HCT116 (cell line): Measurements from ENCODE around the gene CAMK1D. TPM values are rescaled to one million over a fixed set of nuclear protein-coding genes. Genes with fewer than 3 reads are reported as not detected.

Source experiments
- ATAC-seq: fragments of 200-7000 bp; cut with Tn5 transposase; 2 replicates; pipeline ENCODE4 v1.9.1; 2020; ENCODE audit warnings: mild to moderate bottlenecking, moderate library complexity
- BruUV-seq: library from RNA; stranded (reverse); fragments of 400-500 nt; replicated peaks from 2 replicates; lab custom pipeline; 2021; lab: Mats Ljungman, UMichigan
- CTCF ChIA-PET: fragments of 300-600 bp; sonication (Branson Sonifier 250); formaldehyde crosslinking; loops from one replicate; lab custom pipeline; 2021; ENCODE audit warnings: antibody characterized with exemption; lab: Charles Lee
- POLR2A ChIA-PET: fragments of 300-600, 350-600 bp; sonication (Branson Sonifier 250); formaldehyde crosslinking; loops from one replicate; lab custom pipeline; 2021; ENCODE audit warnings: antibody characterized with exemption; lab: Charles Lee
- RAD21 ChIA-PET, 2 experiments: fragments of 300-600 bp; sonication (Branson Sonifier 250); formaldehyde crosslinking; loops; one replicate each; lab custom pipeline; 2023; ENCODE audit warnings: low total read pairs in 2 of 2; ENCODE audit not compliant: uncharacterized antibody in 2 of 2, unreplicated experiment in 2 of 2, low non-redundant PET in 1 of 2; lab: Charles Lee
- DNase-seq: peaks from one replicate; pipeline ENCODE4 v3.0.0-alpha.2; 2010; ENCODE audit warnings: low read depth, low spot score
- H2AFZ ChIP-seq: fragments of 200-600 bp; shearing (Covaris generic), sonication (generic); 2 replicates; pipeline ENCODE4 v1.6.1; 2017; ENCODE audit warnings: low read depth, mixed run types, mixed read lengths, antibody characterized with exemption, low read length; ENCODE audit not compliant: poor library complexity, severe bottlenecking
- H3K27ac ChIP-seq: 2 replicates; pipeline ENCODE4 v1.5.1; 2012; ENCODE audit warnings: low read depth, low read length
- H3K27me3 ChIP-seq: fragments of 200-600 bp; sonication (generic); 2 replicates; pipeline ENCODE4 v1.6.1; 2016; ENCODE audit warnings: mixed run types, low read length, mixed read lengths; ENCODE audit not compliant: insufficient read depth
- H3K36me3 ChIP-seq, 2 experiments: fragments of 200-500 bp in 1 of 2; fragments of 200-600 bp in 1 of 2; sonication (Bioruptor generic) in 1 of 2; sonication (generic) in 1 of 2; 2 replicates each; pipeline versions ENCODE4 v1.5.1 to v1.6.1; 2014 to 2016; ENCODE audit warnings: low read length in 2 of 2, inconsistent platforms in 1 of 2, mixed read lengths in 1 of 2, mixed run types in 1 of 2; ENCODE audit not compliant: insufficient read depth in 2 of 2, control insufficient read depth in 1 of 2
- H3K4me1 ChIP-seq, 2 experiments: fragments of 200-600 bp in 1 of 2; sonication (generic) in 1 of 2; 2 replicates each; pipeline versions ENCODE4 v1.5.1 to v1.6.1; 2012 to 2017; ENCODE audit warnings: low read length in 2 of 2, inconsistent platforms in 1 of 2, mild to moderate bottlenecking in 1 of 2, mixed read lengths in 1 of 2, mixed run types in 1 of 2, moderate library complexity in 1 of 2; ENCODE audit not compliant: insufficient read depth in 2 of 2, control insufficient read depth in 1 of 2
- H3K4me2 ChIP-seq: fragments of 200-600 bp; sonication (generic); 2 replicates; pipeline ENCODE4 v1.6.1; 2017; ENCODE audit warnings: mixed run types, low read length, mixed read lengths
- H3K4me3 ChIP-seq, 2 experiments: fragments of 200-600 bp in 1 of 2; sonication (generic) in 1 of 2; replicated peaks in 1 of 2; 2 replicates each; pipeline ENCODE4 v1.5.1; 2011 to 2016; ENCODE audit warnings: low read length in 2 of 2, control low read depth in 1 of 2, low read depth in 1 of 2, mild to moderate bottlenecking in 1 of 2, mixed read lengths in 1 of 2, mixed run types in 1 of 2
- H3K79me2 ChIP-seq: fragments of 200-600 bp; sonication (generic); 2 replicates; pipeline ENCODE4 v1.6.1; 2017; ENCODE audit warnings: mild to moderate bottlenecking, mixed run types, low read length, moderate library complexity, mixed read lengths; ENCODE audit not compliant: insufficient read depth
- H3K9ac ChIP-seq: fragments of 200-600 bp; sonication (generic); 2 replicates; pipeline ENCODE4 v1.6.1; 2016; ENCODE audit warnings: low read length, mixed read lengths
- H3K9me2 ChIP-seq: fragments of 200-600 bp; sonication (generic), shearing (Covaris generic); 2 replicates; pipeline ENCODE4 v1.6.1; 2017; ENCODE audit warnings: mixed run types, mild to moderate bottlenecking, moderate library complexity; ENCODE audit not compliant: insufficient read depth
- H3K9me3 ChIP-seq, 2 experiments: fragments of 200-500 bp in 1 of 2; fragments of 200-600 bp in 1 of 2; sonication (Bioruptor generic) in 1 of 2; sonication (generic) in 1 of 2; 2 replicates each; pipeline ENCODE4 v1.6.1; 2014 to 2017; ENCODE audit warnings: low read length in 2 of 2, mixed read lengths in 2 of 2, inconsistent platforms in 1 of 2, low read depth in 1 of 2, mild to moderate bottlenecking in 1 of 2, mixed run types in 1 of 2, moderate library complexity in 1 of 2; ENCODE audit not compliant: control insufficient read depth in 1 of 2, insufficient read depth in 1 of 2
- H4K20me1 ChIP-seq: fragments of 200-600 bp; sonication (generic), shearing (Covaris generic); 2 replicates; pipeline ENCODE4 v1.6.1; 2017; ENCODE audit warnings: mixed run types, mild to moderate bottlenecking, moderate library complexity; ENCODE audit not compliant: insufficient read depth
- ATF3 ChIP-seq: IDR thresholded peaks from 2 replicates; pipeline ENCODE4 v1.6.1; 2012
- CBX3 ChIP-seq: IDR thresholded peaks from 2 replicates; pipeline ENCODE4 v1.6.1; 2012; ENCODE audit warnings: low read depth
- CEBPB ChIP-seq: IDR thresholded peaks from 2 replicates; pipeline ENCODE4 v1.6.1; 2012; ENCODE audit warnings: low read depth
- CTCF ChIP-seq, 3 experiments: fragments of 200-600 bp in 1 of 3; sonication (generic) in 1 of 3; IDR thresholded peaks in 2 of 3; conservative IDR thresholded peaks in 1 of 3; 2 replicates each; pipeline ENCODE4 v1.5.1; 2012 to 2017; ENCODE audit warnings: low read depth in 2 of 3, low read length in 2 of 3, antibody characterized with exemption in 1 of 3, borderline replicate concordance in 1 of 3, control low read depth in 1 of 3, mild to moderate bottlenecking in 1 of 3, mixed read lengths in 1 of 3, mixed run types in 1 of 3, moderate library complexity in 1 of 3; ENCODE audit not compliant: insufficient read depth in 1 of 3
- EGR1 ChIP-seq: IDR thresholded peaks from 2 replicates; pipeline ENCODE4 v1.6.1; 2012; ENCODE audit warnings: low read depth
- ELF1 ChIP-seq: IDR thresholded peaks from 2 replicates; pipeline ENCODE4 v1.6.1; 2012; ENCODE audit warnings: low read depth, borderline replicate concordance
- EZH2 ChIP-seq: fragments of 200-600 bp; sonication (generic); IDR thresholded peaks from 2 replicates; pipeline ENCODE4 v1.6.1; 2017; ENCODE audit warnings: antibody characterized with exemption, mixed run types
- MAX ChIP-seq: IDR thresholded peaks from 2 replicates; pipeline ENCODE4 v1.6.1; 2012
- POLR2A ChIP-seq: IDR thresholded peaks from 2 replicates; pipeline ENCODE4 v1.7.0; 2011; ENCODE audit warnings: borderline replicate concordance; ENCODE audit not compliant: insufficient read depth, insufficient read length; ENCODE audit errors: extremely low read depth
- POLR2AphosphoS5 ChIP-seq: IDR thresholded peaks from 2 replicates; pipeline ENCODE4 v1.6.1; 2011; ENCODE audit warnings: mild to moderate bottlenecking, low read depth, low read length, moderate library complexity
- RAD21 ChIP-seq: IDR thresholded peaks from 2 replicates; pipeline ENCODE4 v1.6.1; 2012; ENCODE audit warnings: low read depth, mild to moderate bottlenecking
- REST ChIP-seq: IDR thresholded peaks from 2 replicates; pipeline ENCODE4 v1.6.1; 2012; ENCODE audit warnings: low read depth
- SIN3A ChIP-seq: IDR thresholded peaks from 2 replicates; pipeline ENCODE4 v1.6.1; 2012; ENCODE audit warnings: low read depth
- SP1 ChIP-seq: IDR thresholded peaks from 2 replicates; pipeline ENCODE4 v1.6.1; 2012; ENCODE audit warnings: low read depth
- SRF ChIP-seq: IDR thresholded peaks from 2 replicates; pipeline ENCODE4 v1.6.1; 2012; ENCODE audit warnings: low read depth
- TCF7L2 ChIP-seq: IDR thresholded peaks from 2 replicates; pipeline ENCODE4 v1.7.0; 2011; ENCODE audit warnings: borderline replicate concordance, inconsistent platforms; ENCODE audit not compliant: insufficient read depth, insufficient read length; ENCODE audit errors: extremely low read depth
- YY1 ChIP-seq: IDR thresholded peaks from 2 replicates; pipeline ENCODE4 v1.6.1; 2011; ENCODE audit warnings: low read length, low read depth, moderate library complexity, mild to moderate bottlenecking; ENCODE audit not compliant: insufficient replicate concordance; ENCODE audit errors: extremely low read depth
- ZBTB33 ChIP-seq: IDR thresholded peaks from 2 replicates; pipeline ENCODE4 v1.6.1; 2011; ENCODE audit warnings: mild to moderate bottlenecking, low read length, moderate library complexity; ENCODE audit not compliant: insufficient replicate concordance; ENCODE audit errors: extremely low read depth
- ZFX ChIP-seq: fragments of 450-650 bp; IDR thresholded peaks from 2 replicates; pipeline ENCODE4 v1.6.1; 2017
- ZNF274 ChIP-seq: fragments of 200-500 bp; sonication (Bioruptor generic); IDR thresholded peaks from 2 replicates; pipeline ENCODE4 v1.6.1; 2014; ENCODE audit warnings: mild to moderate bottlenecking, low read depth, low read length, inconsistent platforms
- intact Hi-C: fragments of 100-400 bp; cut with micrococcal nuclease; formaldehyde crosslinking; loops from 2 replicates; pipeline ENCODE4 v1.10.0; 2022
- total RNA-seq: library from RNA; stranded (reverse); gene quantifications from one replicate; pipeline ENCODE4 v1.2.1, GENCODE V29; 2021; ENCODE audit not compliant: unreplicated experiment

The CAMK1D gene
- total RNA-seq, 1 experiment from 2014 or later, result 9.6 TPM

- no TSS peak for BruUV-seq
- no peak for ATAC-seq
Observed at GRCh38 chr10:12659706-12660105, 310.4 kb downstream of the CAMK1D start.

More at GRCh38 chr10:12659706-12660105, 310.4 kb downstream of the CAMK1D start:
- no peak for DNase-seq
- H3K27me3 ChIP-seq, result no peaks in the 10 kb centered on the region
- ChIA-PET CTCF (no interaction called here), POLR2A (no interaction called here), RAD21 (no interaction called here)
- intact Hi-C loops, result no loop called here
- H3K9ac ChIP-seq, result no peak overlapping the region
- no peaks in the 10 kb centered on the region for H3K36me3 ChIP-seq
- TF ChIP-seq ATF3 (no peak), POLR2AphosphoS5 (no peak), SRF (no peak), EGR1 (no peak), RAD21 (no peak), REST (no peak), TCF7L2 (no peak), ZNF274 (no peak), CEBPB (no peak), SIN3A (no peak), EZH2 (no peak), ZFX (no peak), CTCF (IDR thresholded peaks at IDR 0.05 in 2 of 3, conservative IDR thresholded peaks at IDR 0.05 in 1 of 3; ENCODE audit: borderline replicate concordance in 1 of 3, insufficient read depth in 1 of 3, low read depth in 2 of 3, low read length in 2 of 3) (no peak), CBX3 (no peak), MAX (no peak), ELF1 (no peak), POLR2A (no peak), YY1 (no peak), SP1 (no peak), ZBTB33 (no peak)
- H3K9me3 ChIP-seq, result no peaks in the 10 kb centered on the region
- H3K4me2 ChIP-seq, result no peak overlapping the region
- H3K27ac ChIP-seq, result no peak overlapping the region
- H3K9me2 ChIP-seq, result no peaks in the 10 kb centered on the region
- H3K4me1 ChIP-seq, result no peaks in the 10 kb centered on the region
- H4K20me1 ChIP-seq, result no peaks in the 10 kb centered on the region
- H3K4me3 ChIP-seq, result no peak overlapping the region
- no peaks in the 10 kb centered on the region for H3K79me2 ChIP-seq
- H2AFZ ChIP-seq, result no peak overlapping the region
